ENCODE measurements around the gene THUMPD3. TPM values are rescaled to one million over a fixed set of nuclear protein-coding genes. Genes with fewer than 3 reads are reported as not detected.
A peak's percentile ranks its signal among the peaks of the same experiment; 100 is the strongest.

The THUMPD3 gene
- polyA plus RNA-seq, 3 donors = 10.2 to 13.1 (median 11.5) TPM

- Histone ChIP-seq H3K4me2 (replicated peaks; ENCODE audit: extremely low read depth, low read length, poor library complexity, severe bottlenecking) (no peak overlapping the region), H3K79me2 (ENCODE audit: insufficient read depth, low read length) (no peaks in the 10 kb centered on the region), H3K9ac (ENCODE audit: insufficient read depth, low read length, poor library complexity, severe bottlenecking) (no peak overlapping the region), H3K36me3 (replicated peaks in 1 of 2; ENCODE audit: control insufficient read depth in 1 of 2, insufficient read depth in 2 of 2, low read length in 2 of 2) (no peaks in the 10 kb centered on the region), H3K4me1 (ENCODE audit: control insufficient read depth in 1 of 2, insufficient read depth in 2 of 2, low read length in 2 of 2) (no peaks in the 10 kb centered on the region), H3K4me3 (replicated peaks in 1 of 3; ENCODE audit: low read depth in 2 of 3, low read length in 3 of 3) (no peak overlapping the region), H3K9me3 (replicated peaks in 1 of 2; ENCODE audit: control insufficient read depth in 1 of 2, insufficient read depth in 1 of 2, low read length in 2 of 2) (no peaks in the 10 kb centered on the region), H4K20me1 (ENCODE audit: insufficient read depth, low read length) (no peaks in the 10 kb centered on the region), H3K27ac (ENCODE audit: low read depth in 1 of 2, low read length in 2 of 2) (no peak overlapping the region), H2AFZ (ENCODE audit: insufficient read depth, low read depth, low read length, poor library complexity, severe bottlenecking) (no peak overlapping the region), H3K27me3 (ENCODE audit: control insufficient read depth in 2 of 2, insufficient read depth in 2 of 2, low read length in 2 of 2) (no peaks in the 10 kb centered on the region)
- TF ChIP-seq, protein P1, sequence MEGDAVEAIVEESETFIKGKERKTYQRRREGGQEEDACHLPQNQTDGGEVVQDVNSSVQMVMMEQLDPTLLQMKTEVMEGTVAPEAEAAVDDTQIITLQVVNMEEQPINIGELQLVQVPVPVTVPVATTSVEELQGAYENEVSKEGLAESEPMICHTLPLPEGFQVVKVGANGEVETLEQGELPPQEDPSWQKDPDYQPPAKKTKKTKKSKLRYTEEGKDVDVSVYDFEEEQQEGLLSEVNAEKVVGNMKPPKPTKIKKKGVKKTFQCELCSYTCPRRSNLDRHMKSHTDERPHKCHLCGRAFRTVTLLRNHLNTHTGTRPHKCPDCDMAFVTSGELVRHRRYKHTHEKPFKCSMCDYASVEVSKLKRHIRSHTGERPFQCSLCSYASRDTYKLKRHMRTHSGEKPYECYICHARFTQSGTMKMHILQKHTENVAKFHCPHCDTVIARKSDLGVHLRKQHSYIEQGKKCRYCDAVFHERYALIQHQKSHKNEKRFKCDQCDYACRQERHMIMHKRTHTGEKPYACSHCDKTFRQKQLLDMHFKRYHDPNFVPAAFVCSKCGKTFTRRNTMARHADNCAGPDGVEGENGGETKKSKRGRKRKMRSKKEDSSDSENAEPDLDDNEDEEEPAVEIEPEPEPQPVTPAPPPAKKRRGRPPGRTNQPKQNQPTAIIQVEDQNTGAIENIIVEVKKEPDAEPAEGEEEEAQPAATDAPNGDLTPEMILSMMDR (IDR thresholded peaks at IDR 0.05) = no peak
- Mint-ChIP-seq H3K27ac (peak overlapping the region in 1 of 7 donors; percentile 52), H3K4me1 (peaks cover 4% of the 10 kb centered on the region), H3K4me3 (peak overlapping the region in 1 of 2 donors; percentile 12), H3K36me3 (no peaks in the 10 kb centered on the region), H3K27me3 (ENCODE audit: low read depth in 3 of 3) (peaks cover 0 to 3% (median 2%) of the 10 kb centered on the region in 3 donors), H3K9me3 (no peaks in the 10 kb centered on the region)
- no CpG with 5 or more reads among the region's 2 CpGs for WGBS (ENCODE audit: insufficient coverage)
- intact Hi-C loops (cut with micrococcal nuclease) = no loop called here
- no peak for DNase-seq
Observed at GRCh38 chr3:9347887-9348286, 15.0 kb upstream of the THUMPD3 start.

DNA sequence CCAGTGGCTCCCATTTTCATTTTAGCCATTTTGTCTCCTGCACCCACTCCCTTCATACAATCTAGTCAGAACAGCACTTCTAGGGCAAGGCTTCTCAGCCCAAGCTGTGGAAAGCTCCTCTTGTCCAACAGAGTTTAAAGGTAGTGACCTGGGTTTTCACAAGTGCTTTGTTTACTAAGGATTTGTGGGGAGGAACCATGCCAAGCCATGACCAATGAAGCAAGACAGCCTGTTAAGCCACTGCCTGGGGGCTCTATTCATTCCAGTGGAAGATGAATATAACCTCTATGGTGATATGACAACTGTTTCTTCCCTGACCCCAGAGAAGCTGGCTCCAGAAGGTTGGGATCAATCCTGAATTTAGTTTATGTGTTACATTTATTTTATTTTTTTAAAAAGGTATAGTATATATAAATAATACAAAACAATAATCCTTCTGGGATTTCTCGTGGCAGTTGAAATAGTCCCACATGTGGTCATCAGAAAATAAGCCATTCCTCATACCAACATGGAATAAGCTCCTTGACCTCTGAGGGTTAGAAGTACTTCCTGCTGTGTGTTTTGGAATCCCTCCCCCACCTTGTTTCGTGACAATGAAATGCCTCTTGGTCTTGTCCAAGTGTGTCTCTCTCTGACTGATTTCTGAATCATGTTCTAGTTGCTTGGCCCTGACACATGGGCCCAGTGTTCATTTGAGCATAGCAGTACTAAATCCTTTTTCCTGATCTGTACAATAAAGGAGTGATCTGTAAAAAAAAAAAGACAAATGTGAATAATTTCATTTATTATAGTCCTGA lies 13.3 kb upstream of the THUMPD3 start:
- Mint-ChIP-seq H3K27me3 (ENCODE audit: low read depth in 3 of 3) (peaks cover 0 to 2% (median 1%) of the 10 kb centered on the region in 3 donors), H3K4me1 (peaks cover 17% of the 10 kb centered on the region), H3K27ac (no peak overlapping the region), H3K9me3 (no peaks in the 10 kb centered on the region), H3K4me3 (no peak overlapping the region), H3K36me3 (no peaks in the 10 kb centered on the region)
- Histone ChIP-seq H3K4me1 (ENCODE audit: control insufficient read depth in 1 of 2, insufficient read depth in 2 of 2, low read length in 2 of 2) (peaks cover 8% of the 10 kb centered on the region in 2 donors), H3K79me2 (ENCODE audit: insufficient read depth, low read length) (no peaks in the 10 kb centered on the region), H2AFZ (ENCODE audit: insufficient read depth, low read depth, low read length, poor library complexity, severe bottlenecking) (no peak overlapping the region), H3K4me3 (replicated peaks in 1 of 3; ENCODE audit: low read depth in 2 of 3, low read length in 3 of 3) (no peak overlapping the region), H3K27ac (ENCODE audit: low read depth in 1 of 2, low read length in 2 of 2) (no peak overlapping the region), H4K20me1 (ENCODE audit: insufficient read depth, low read length) (no peaks in the 10 kb centered on the region), H3K4me2 (replicated peaks; ENCODE audit: extremely low read depth, low read length, poor library complexity, severe bottlenecking) (no peak overlapping the region), H3K9me3 (replicated peaks in 1 of 2; ENCODE audit: control insufficient read depth in 1 of 2, insufficient read depth in 1 of 2, low read length in 2 of 2) (no peaks in the 10 kb centered on the region), H3K27me3 (ENCODE audit: control insufficient read depth in 2 of 2, insufficient read depth in 2 of 2, low read length in 2 of 2) (no peaks in the 10 kb centered on the region), H3K36me3 (replicated peaks in 1 of 2; ENCODE audit: control insufficient read depth in 1 of 2, insufficient read depth in 2 of 2, low read length in 2 of 2) (no peaks in the 10 kb centered on the region), H3K9ac (ENCODE audit: insufficient read depth, low read length, poor library complexity, severe bottlenecking) (no peak overlapping the region)
- intact Hi-C loops (cut with micrococcal nuclease) = loop anchor here in 1 of 2 donors (5.0 kb wide), 1 partner anchor 73 kb away; no protein-coding TSS in a partner anchor
- DNase-seq = no peak
- TF ChIP-seq, protein P1 (IDR thresholded peaks at IDR 0.05) = no peak
- whole genome bisulfite sequencing (ENCODE audit: insufficient coverage) = no CpG with 5 or more reads among the region's 2 CpGs
